Measurements from ENCODE around the gene TMEM271. TPM values are rescaled to one million over a fixed set of nuclear protein-coding genes. Genes with fewer than 3 reads are reported as not detected.
"Not testable (repeated sequence)": the region's sequence is repeated elsewhere in the genome, so short reads cannot be mapped to it uniquely, and the experiment has no call there.

The TMEM271 gene
- total and polyA plus RNA-seq, 4 donors = 4.4 to 17.1 (median 11.4) TPM

DNA sequence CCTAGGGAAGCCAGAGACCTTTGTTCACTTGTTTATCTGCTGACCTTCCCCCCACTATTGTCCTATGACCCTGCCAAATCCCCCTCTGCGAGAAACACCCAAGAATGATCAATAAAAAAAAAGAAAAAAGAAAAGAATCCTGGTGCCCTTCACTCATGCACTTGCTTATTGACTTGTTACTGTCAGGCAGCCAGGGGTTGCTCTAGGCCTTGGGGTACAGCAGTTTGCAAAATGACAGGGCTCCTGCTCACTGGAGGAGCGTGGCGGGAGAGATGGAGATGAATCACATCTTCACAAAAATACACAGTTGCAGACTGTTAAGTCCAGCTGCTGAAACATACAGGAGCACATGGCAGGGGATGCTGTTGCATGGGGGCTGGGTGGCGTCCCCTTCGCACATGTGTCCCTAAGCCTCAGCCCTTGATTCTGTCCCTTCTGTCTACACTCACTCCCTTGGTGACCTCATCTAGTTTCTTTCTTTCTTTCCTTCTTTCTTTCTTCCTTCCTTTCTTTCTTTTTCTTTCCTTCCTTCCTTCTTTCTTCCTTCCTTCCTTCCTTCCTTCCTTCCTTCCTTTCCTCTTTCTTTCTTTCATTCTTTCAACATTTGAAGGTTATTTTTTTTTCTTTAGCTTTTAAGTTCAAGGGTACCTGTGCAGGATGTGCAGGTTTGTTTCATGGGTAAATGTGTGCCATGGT lies 16.9 kb upstream of the TMEM271 start:
- Histone ChIP-seq H3K4me1 (ENCODE audit: control insufficient read depth, insufficient read depth, low read length) (no peaks in the 10 kb centered on the region), H3K27me3 (ENCODE audit: control insufficient read depth, insufficient read depth, low read length) (no peaks in the 10 kb centered on the region), H3K9me3 (ENCODE audit: control insufficient read depth, insufficient read depth, low read length) (no peaks in the 10 kb centered on the region), H3K4me3 (ENCODE audit: low read depth, low read length) (no peak overlapping the region), H3K27ac (ENCODE audit: low read depth, low read length) (no peak overlapping the region), H3K36me3 (ENCODE audit: control insufficient read depth, insufficient read depth, low read length) (peaks cover 14% of the 10 kb centered on the region)
- 68% methylated on average over 2 of the region's 5 CpGs for WGBS (ENCODE audit: insufficient coverage)
- DNase-seq (ENCODE audit: low read depth in 4 of 6, low spot score in 6 of 6) = no peak

- not testable (repeated sequence) for H3K27ac ChIP-seq (ENCODE audit: low read depth, low read length); H3K4me1 ChIP-seq (ENCODE audit: control insufficient read depth, insufficient read depth, low read length); DNase-seq (ENCODE audit: low read depth in 4 of 6, low spot score in 6 of 6); H3K27me3 ChIP-seq (ENCODE audit: control insufficient read depth, insufficient read depth, low read length); H3K4me3 ChIP-seq (ENCODE audit: low read depth, low read length); H3K9me3 ChIP-seq (ENCODE audit: control insufficient read depth, insufficient read depth, low read length)
- 86% methylated on average over 7 of the region's 13 CpGs for WGBS (ENCODE audit: insufficient coverage)
- peaks cover 15% of the 10 kb centered on the region for H3K36me3 ChIP-seq (ENCODE audit: control insufficient read depth, insufficient read depth, low read length)
These were observed 16.1 kb upstream of the TMEM271 start for GRCh38 chr4:592178-592577.

DNA sequence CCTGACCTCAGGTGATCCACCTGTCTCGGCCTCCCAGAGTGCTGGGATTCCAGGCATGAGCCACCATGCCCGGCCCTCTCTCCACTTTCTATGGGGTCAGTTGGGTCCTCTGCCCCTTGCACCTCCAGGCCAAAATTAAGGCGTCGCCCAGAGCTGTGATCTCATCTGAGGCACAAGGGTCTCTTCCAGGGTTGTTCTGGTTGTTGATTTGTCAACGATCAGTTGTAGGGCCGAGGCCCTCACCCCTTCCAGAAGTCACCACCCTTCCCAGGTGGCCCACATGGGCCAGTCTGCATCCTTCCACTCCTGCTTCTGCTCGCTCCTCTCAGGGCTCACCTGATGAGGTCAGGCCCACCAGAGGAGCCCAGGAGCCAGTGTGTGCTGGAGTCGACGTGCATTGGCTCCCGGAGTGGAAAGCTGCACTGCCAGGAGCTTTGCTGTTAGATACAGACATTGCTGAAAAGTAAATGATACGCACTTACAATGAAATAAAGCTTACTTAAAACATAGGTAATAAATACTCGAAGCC lies 14.3 kb upstream of the TMEM271 start:
- no peak for DNase-seq (ENCODE audit: low read depth in 4 of 6, low spot score in 6 of 6)
- H3K4me1 ChIP-seq (ENCODE audit: control insufficient read depth, insufficient read depth, low read length) = no peaks in the 10 kb centered on the region
- H3K36me3 ChIP-seq (ENCODE audit: control insufficient read depth, insufficient read depth, low read length) = peaks cover 15% of the 10 kb centered on the region
- H3K4me3 ChIP-seq (ENCODE audit: low read depth, low read length) = no peak overlapping the region
- H3K9me3 ChIP-seq (ENCODE audit: control insufficient read depth, insufficient read depth, low read length) = no peaks in the 10 kb centered on the region
- WGBS (ENCODE audit: insufficient coverage) = 95% methylated on average over 6 of the region's 12 CpGs
- H3K27me3 ChIP-seq (ENCODE audit: control insufficient read depth, insufficient read depth, low read length) = no peaks in the 10 kb centered on the region
- no peak overlapping the region for H3K27ac ChIP-seq (ENCODE audit: low read depth, low read length)

DNA sequence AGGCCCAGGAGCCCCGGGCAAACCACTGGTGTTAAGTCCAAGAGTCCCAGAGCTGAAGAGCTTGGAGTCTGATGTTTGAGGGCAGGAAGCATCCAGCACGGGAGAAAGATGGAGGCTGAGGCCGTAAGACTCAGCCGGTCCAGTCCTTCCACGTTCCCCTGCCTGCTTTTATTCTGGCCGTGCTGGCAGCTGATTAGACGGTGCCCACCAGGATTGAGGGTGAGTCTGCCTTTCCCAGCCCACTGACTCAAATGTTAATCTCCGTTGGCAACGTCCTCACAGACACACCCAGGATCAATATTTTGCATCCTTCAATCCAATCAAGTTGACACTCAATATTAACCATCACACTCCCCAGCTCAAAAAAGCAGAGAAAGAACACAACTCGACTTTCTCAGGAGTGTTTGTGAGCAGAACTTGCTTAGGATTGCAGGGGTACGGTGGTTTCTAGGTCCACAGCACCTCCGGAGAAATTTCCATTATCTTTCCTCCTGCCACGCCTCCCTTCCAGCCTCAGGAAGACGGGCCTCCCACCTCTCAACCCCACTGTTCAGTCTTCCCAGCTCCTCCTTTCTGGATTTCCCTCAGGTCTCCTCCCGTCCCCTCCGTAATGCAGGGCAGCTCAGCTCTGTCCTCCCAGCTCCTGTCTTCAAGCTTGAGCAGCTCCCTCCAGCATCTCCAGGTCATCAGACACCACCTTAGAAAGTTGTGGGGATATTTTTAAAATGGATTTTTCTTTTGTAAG lies 13.3 kb upstream of the TMEM271 start:
- Histone ChIP-seq H3K27me3 (ENCODE audit: control insufficient read depth, insufficient read depth, low read length) (no peaks in the 10 kb centered on the region), H3K36me3 (ENCODE audit: control insufficient read depth, insufficient read depth, low read length) (peaks cover 15% of the 10 kb centered on the region), H3K4me3 (ENCODE audit: low read depth, low read length) (no peak overlapping the region), H3K4me1 (ENCODE audit: control insufficient read depth, insufficient read depth, low read length) (no peaks in the 10 kb centered on the region), H3K9me3 (ENCODE audit: control insufficient read depth, insufficient read depth, low read length) (no peaks in the 10 kb centered on the region), H3K27ac (ENCODE audit: low read depth, low read length) (no peak overlapping the region)
- WGBS (ENCODE audit: insufficient coverage) = 89% methylated on average over 14 of the region's 16 CpGs
- no peak for DNase-seq (ENCODE audit: low read depth in 4 of 6, low spot score in 6 of 6)

GRCh38 chr4:588351-588849 lies 12.3 kb upstream of the TMEM271 start:
- DNase-seq (ENCODE audit: low read depth in 4 of 6, low spot score in 6 of 6) = no peak
- Histone ChIP-seq H3K4me1 (ENCODE audit: control insufficient read depth, insufficient read depth, low read length) (no peaks in the 10 kb centered on the region), H3K36me3 (ENCODE audit: control insufficient read depth, insufficient read depth, low read length) (peaks cover 15% of the 10 kb centered on the region), H3K9me3 (ENCODE audit: control insufficient read depth, insufficient read depth, low read length) (peaks cover 3% of the 10 kb centered on the region), H3K4me3 (ENCODE audit: low read depth, low read length) (no peak overlapping the region), H3K27me3 (ENCODE audit: control insufficient read depth, insufficient read depth, low read length) (no peaks in the 10 kb centered on the region), H3K27ac (ENCODE audit: low read depth, low read length) (no peak overlapping the region)
- 84% methylated on average over 34 of the region's 36 CpGs for WGBS (ENCODE audit: insufficient coverage)

DNA sequence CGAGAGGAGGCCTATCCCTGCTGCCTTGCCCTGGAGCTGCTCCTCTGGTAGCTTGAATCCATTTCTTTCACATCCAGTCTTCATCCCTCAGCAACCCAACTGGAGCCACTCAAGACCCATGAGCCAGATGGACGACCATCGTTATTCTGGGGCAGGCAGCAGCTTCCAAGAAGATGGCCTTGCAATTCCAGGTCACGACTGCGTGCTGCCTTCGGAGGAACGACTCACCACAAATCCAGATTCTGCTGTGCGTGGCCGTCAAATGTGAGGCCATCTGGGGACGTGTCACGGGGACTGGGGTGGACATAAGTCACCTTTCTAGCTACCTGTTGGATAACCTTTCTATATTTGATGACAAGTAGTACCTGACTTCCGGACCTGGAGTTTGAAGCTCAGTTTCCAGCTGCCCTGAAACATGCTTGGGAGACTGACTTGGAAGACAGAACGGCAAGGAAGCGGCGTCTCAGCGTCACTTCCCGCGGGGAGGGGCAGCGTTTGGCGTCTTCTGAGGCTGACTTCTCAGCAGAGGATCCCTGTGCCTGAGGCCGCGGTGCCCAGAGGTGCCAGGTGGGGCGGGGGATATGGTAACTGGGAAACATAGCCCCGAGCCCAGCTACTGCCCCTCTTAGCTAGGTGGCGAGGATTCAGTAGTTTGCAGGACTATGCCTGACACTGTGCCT lies 11.7 kb upstream of the TMEM271 start:
- 82% methylated on average over 25 of the region's 25 CpGs for WGBS (ENCODE audit: insufficient coverage)
- Histone ChIP-seq H3K4me1 (ENCODE audit: control insufficient read depth, insufficient read depth, low read length) (no peaks in the 10 kb centered on the region), H3K36me3 (ENCODE audit: control insufficient read depth, insufficient read depth, low read length) (peaks cover 15% of the 10 kb centered on the region), H3K4me3 (ENCODE audit: low read depth, low read length) (no peak overlapping the region), H3K27me3 (ENCODE audit: control insufficient read depth, insufficient read depth, low read length) (no peaks in the 10 kb centered on the region), H3K9me3 (ENCODE audit: control insufficient read depth, insufficient read depth, low read length) (peaks cover 3% of the 10 kb centered on the region), H3K27ac (ENCODE audit: low read depth, low read length) (no peak overlapping the region)
- no peak for DNase-seq (ENCODE audit: low read depth in 4 of 6, low spot score in 6 of 6)

- H3K4me3 ChIP-seq (ENCODE audit: low read depth, low read length) = no peak overlapping the region
- no peak overlapping the region for H3K27ac ChIP-seq (ENCODE audit: low read depth, low read length)
- H3K36me3 ChIP-seq (ENCODE audit: control insufficient read depth, insufficient read depth, low read length) = peaks cover 8% of the 10 kb centered on the region
- WGBS (ENCODE audit: insufficient coverage) = no CpG with 5 or more reads among the region's 2 CpGs
- peaks cover 3% of the 10 kb centered on the region for H3K9me3 ChIP-seq (ENCODE audit: control insufficient read depth, insufficient read depth, low read length)
- peaks cover 10% of the 10 kb centered on the region for H3K27me3 ChIP-seq (ENCODE audit: control insufficient read depth, insufficient read depth, low read length)
- DNase-seq (ENCODE audit: low read depth in 4 of 6, low spot score in 6 of 6) = no peak
- peaks cover 11% of the 10 kb centered on the region for H3K4me1 ChIP-seq (ENCODE audit: control insufficient read depth, insufficient read depth, low read length)
These were observed 7.7 kb upstream of the TMEM271 start for GRCh38 chr4:583820-584219.

DNA sequence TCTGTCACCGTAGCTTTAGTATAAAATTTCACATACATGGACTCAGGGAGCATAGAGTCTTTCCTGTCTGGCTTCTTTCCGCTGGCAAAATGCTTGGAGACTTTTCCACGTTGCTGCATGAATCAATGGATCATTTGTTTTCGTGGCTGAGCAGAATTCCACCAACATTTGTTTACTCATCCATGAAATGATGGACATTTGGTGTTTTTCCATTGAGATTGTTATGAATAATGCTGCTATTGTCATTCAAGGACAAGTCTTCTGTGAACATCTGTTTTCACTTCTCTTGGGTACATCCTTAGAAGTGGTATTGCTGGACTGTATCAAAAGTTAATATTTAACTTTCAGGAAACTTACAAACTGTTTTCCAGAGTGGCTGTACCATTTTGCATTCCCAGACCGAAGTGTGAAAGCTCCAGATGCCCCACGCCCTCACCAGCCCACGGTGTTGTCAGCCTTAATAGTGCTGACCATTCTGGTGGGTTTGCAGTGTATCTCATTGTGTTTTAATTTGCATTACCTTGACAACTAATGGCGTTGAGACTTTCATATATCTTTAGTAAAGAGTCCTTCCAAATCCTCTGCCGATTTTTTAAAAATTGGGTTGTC lies 5.8 kb upstream of the TMEM271 start:
- H3K4me1 ChIP-seq (ENCODE audit: control insufficient read depth, insufficient read depth, low read length) = peaks cover 27% of the 10 kb centered on the region
- peaks cover 3% of the 10 kb centered on the region for H3K9me3 ChIP-seq (ENCODE audit: control insufficient read depth, insufficient read depth, low read length)
- H3K27ac ChIP-seq (ENCODE audit: low read depth, low read length) = no peak overlapping the region
- DNase-seq (ENCODE audit: low read depth in 4 of 6, low spot score in 6 of 6) = no peak
- no peak overlapping the region for H3K4me3 ChIP-seq (ENCODE audit: low read depth, low read length)
- H3K36me3 ChIP-seq (ENCODE audit: control insufficient read depth, insufficient read depth, low read length) = peaks cover 5% of the 10 kb centered on the region
- whole genome bisulfite sequencing (ENCODE audit: insufficient coverage) = 85% methylated on average over 2 of the region's 9 CpGs
- H3K27me3 ChIP-seq (ENCODE audit: control insufficient read depth, insufficient read depth, low read length) = peaks cover 27% of the 10 kb centered on the region

GRCh38 chr4:581181-581580 lies 5.1 kb upstream of the TMEM271 start:
- peaks cover 27% of the 10 kb centered on the region for H3K4me1 ChIP-seq (ENCODE audit: control insufficient read depth, insufficient read depth, low read length)
- DNase-seq (ENCODE audit: low read depth in 4 of 6, low spot score in 6 of 6) = no peak
- peaks cover 27% of the 10 kb centered on the region for H3K27me3 ChIP-seq (ENCODE audit: control insufficient read depth, insufficient read depth, low read length)
- 90% methylated on average over 2 of the region's 6 CpGs for WGBS (ENCODE audit: insufficient coverage)
- H3K9me3 ChIP-seq (ENCODE audit: control insufficient read depth, insufficient read depth, low read length) = peaks cover 3% of the 10 kb centered on the region
- no peak overlapping the region for H3K27ac ChIP-seq (ENCODE audit: low read depth, low read length)
- H3K4me3 ChIP-seq (ENCODE audit: low read depth, low read length) = no peak overlapping the region
- peaks cover 5% of the 10 kb centered on the region for H3K36me3 ChIP-seq (ENCODE audit: control insufficient read depth, insufficient read depth, low read length)
